HG02571 (cell line): Measurements from ENCODE around the gene POLG2.

Experiments used
- ATAC-seq: cut with Tn5 transposase; IDR thresholded peaks from one replicate; pipeline ENCODE4 v1.9.1; 2021; ENCODE audit warnings: mild to moderate bottlenecking, moderate library complexity; ENCODE audit not compliant: unreplicated experiment

Gene POLG2

DNA sequence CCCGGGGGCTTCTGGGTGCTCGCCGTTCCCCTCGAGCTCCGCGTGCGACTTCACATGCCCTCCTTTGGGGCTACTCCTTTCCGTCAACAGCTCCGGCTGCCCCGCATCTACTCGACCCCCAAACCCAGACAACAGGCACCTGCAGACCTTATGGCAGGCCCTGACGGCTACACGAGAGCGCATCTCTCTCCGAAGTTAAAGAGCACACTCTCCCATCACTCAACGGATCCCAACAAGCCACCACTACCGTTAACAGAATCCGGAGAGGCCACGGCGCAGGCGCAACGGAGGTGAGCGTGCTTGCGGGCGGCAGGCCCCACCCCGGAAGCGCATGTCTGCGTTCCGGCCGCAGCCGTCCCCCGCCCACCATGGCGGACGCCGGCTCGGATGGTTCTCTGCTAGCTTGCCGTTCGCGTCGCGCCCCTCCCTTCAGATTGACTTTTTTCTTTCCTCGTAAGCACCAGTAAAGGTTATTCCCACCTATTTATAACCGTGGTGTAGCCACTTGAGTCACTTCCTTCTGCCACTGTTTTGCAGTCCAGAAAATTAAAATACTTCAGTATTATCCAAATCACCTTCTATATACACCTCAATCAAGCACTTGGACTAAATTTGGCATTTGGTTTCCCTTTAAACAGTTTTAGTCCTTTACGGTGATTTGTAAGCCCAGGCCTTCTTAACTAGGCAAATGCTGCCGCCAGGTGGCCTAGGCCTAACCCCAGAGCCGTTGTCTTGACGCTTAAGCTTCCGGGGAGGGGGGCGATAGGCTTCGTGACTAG is at the start of gene POLG2:
POLG2 (minus strand) TSS at position 269 of the 779 bp plus-strand sequence; CDS start at position 183, 86 bp downstream.
- peak; percentile 86 for ATAC-seq

DNA sequence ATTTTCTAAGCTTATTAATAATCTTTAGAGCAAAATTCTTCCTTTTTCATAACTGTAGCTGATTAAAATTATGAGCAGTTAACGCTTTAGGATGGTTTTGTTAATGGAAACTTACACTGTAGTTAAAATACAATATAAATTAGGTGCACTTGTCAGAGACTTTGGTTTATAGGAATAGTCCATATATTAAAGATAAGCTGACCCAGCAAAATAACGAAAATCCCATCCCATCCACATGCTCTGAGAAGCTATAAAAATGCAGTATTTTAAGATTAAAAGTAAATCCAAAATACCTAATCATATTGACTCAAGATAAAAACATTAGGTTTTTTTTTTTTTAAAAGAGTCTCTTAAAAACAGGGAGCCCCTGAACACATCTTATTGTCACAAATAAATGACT is 47.9 kb upstream of the POLG2 start:
- no peak for ATAC-seq

- ATAC-seq: no peak
Observed at GRCh38 chr17:64540118-64540776, 43.4 kb upstream of the POLG2 start.

DNA sequence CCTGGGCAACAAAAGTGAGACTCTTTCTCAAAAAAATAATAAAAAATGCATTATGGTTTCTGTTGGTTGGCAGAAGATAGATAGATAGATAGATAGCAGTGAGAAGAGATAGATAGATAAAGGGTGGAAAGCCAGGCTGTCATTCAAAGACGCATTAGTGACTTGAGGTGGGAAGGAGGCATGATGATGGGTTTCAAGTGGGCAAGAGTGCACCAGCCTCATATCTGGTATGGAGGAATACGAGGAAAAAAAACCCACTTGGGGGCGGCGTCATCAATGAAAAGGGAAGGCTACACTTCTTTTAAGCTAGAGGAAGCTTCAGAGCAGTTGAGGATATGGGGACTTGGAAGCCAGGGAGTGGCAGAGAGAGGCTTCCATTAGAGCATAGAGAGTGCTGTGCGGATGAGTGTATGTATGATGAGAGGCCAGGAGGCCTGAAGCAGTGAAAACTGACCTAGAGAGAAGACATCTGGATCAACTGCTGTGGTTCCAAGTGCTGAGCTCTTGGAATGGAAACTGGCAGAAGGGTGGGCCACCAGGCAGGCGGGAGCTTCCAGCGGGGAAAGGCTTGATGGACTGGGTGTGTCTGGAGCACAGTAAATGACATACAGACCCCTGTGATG is 41.8 kb upstream of the POLG2 start:
- no peak for ATAC-seq

DNA sequence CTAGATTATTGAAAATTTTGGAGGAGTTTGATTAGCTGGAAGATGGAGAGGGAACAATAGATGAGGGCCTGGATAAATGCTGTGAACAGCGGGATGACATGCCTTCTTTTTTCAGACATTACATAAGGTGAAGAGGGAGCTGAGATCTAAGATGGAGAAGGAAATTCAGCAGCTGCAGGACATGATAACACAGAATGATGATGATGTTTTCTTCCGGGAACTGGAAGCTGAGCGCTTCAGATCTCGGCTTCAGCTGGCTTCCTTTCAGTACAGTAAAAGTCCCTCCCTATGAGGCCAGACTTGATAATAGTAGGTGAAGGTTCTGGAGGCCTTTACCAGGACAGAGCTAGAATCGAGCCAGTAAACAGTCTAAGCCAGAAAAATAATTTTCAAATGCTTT is 40.6 kb upstream of the POLG2 start:
- ATAC-seq: no peak

DNA sequence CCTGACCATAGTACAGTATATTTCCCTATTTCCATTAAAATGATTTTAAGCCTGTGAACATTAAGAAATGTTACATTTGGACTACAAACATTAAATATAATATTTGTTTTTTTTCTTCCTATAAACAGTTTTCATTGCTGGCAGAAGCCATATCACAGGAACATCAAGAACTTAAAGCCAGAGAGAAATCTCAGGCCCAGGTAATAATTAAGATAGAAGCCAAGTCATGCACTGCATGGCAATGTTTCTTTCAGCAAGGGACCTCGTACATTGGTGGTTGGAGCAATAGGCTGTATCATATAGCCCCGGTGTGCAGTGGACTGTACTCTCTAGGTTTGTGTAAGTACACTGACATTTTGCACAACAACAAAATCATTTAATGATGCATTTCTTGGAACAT is 40.1 kb upstream of the POLG2 start:
- ATAC-seq: no peak

DNA sequence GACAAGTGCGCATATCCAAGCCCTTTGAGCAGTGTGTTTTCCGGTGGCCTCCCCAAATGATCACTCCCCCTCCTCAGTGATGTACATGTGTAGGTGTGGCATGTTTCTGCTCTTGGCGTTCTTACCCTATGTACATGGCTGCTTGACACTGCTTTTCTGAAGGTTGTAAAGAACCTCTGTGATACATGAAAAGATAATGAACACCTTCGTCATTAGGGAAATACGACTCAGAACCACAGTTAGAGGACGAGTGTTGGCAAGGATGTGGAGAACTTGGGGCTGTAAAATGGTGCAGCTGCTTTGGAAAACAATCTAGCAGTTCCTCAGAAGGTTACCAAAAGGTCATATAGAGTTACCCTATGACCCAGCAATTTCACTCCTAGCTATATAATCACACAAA is 38.5 kb upstream of the POLG2 start:
- ATAC-seq: no peak

DNA sequence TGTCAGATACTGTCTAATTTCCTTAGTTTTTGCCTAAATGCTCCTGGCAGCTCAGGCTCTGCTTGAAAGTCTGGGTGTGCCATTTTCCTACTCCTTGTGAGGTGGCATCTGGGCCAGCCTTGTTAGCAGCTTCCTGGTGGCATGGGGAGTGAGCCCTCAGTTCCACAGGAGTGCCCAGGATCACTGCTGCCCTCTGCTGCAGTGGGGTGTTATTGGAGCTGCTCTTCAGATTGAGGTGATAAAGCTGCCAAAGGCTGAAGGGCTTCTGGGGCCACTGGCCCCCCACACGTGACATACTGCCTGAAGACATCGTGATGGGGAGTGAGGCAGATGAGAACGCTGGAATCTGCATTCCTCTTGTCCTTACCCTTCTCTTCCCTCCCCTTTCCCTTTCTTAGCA is 37.3 kb upstream of the POLG2 start:
- no peak for ATAC-seq

- no peak for ATAC-seq
Observed at GRCh38 chr17:64533784-64534183, 36.9 kb upstream of the POLG2 start.

GRCh38 chr17:64532409-64532808 is 35.6 kb upstream of the POLG2 start:
- no peak for ATAC-seq

- no peak for ATAC-seq
Observed at GRCh38 chr17:64531955-64532371, 35.1 kb upstream of the POLG2 start.

DNA sequence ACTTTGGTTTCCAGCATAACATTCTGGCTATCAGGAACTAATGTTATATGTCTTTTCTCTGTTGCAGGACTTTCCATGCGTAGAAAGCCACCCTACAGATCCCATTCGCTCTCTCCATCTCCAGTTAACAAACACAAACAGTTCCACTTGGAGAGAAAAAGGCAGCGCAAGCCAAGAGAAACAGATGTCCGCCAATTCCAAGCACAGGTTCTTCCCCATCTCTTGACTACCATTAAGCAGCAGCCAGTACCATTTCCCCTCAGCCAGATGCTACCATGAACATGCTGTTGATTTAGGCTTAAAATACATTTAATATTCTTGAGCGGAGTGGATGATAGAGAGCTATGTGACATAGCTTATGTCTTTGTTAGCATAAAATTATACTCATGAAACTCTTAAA is 32.4 kb upstream of the POLG2 start:
- ATAC-seq: no peak

GRCh38 chr17:64527914-64528313 is 31.1 kb upstream of the POLG2 start:
- ATAC-seq: no peak

- ATAC-seq: no peak
Observed at GRCh38 chr17:64520359-64520758, 23.5 kb upstream of the POLG2 start.

GRCh38 chr17:64519601-64520000 is 22.7 kb upstream of the POLG2 start:
- no peak for ATAC-seq

DNA sequence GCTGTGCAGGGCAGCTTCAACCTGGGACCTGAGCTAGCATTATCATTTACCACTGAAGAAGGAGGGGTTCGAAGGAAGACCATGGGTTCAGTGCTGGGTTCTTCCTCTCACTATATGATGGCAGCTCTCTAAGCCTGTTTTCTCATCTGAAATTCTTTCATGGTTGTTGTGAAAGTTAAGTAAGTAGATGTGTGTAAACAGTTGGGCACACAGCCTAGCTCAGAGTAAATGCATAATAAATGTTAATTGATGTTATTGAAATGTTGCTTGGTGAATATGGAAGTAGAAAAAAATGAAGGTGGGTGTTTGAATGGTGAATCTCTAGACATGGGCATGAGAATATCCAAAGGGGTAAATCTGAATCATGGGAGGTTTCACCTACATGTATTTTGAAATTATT is 19.0 kb upstream of the POLG2 start:
- ATAC-seq: no peak

- ATAC-seq: no peak
Observed at GRCh38 chr17:64515419-64515818, 18.6 kb upstream of the POLG2 start.

GRCh38 chr17:64509179-64509578 is 12.3 kb upstream of the POLG2 start:
- ATAC-seq: no peak

DNA sequence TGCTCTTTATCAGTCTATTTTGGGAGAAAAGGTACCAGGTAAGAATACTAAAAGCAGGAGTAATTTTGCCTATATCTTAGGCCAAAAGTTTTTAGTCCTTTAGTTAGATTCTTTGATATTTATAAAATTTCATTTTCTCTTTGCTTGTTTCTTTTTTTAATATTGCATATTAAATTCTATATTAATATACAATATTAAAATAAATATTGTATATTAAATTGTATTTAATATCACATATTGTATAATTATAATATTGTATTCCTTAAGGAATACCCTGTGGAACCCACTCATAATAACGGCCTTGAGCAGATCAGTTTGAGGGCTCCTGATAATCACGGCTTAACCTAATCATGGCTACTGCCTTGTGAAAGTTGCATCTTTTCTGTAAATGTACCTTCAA is 11.8 kb upstream of the POLG2 start:
- no peak for ATAC-seq

DNA sequence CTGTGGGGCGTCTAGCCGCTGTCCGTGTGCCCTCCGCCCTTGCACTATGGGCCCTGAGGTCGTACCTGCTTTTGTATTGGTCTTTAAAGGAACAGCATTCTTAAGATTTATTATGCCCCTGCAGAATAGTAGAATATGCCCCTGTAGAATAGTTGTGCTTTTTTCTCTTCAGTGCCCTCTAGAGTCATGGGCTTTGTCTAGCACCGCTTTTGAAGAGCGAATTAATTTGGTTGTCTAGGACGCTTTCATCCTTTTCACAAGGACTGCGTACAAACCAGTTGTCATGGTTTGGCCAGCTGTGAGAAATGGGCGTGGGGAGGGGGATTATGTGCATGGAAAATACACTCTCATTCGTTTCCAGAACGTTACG is 10.5 kb upstream of the POLG2 start:
- no peak for ATAC-seq

- ATAC-seq: peak; percentile 49
Observed at GRCh38 chr17:64506576-64507412, 9.9 kb upstream of the POLG2 start, which contains the start of gene CEP95. Gene CEP95, plus strand, starts transcription at chr17:64506977. Its CDS starts 121 bp downstream, at chr17:64507098.
